ENCODE data around the gene ZCCHC12.

GRCh38 chrX:118780911-118781310 is 42.7 kb upstream of the ZCCHC12 start:
- no peak for TF ChIP-seq POLR2A (IDR thresholded peaks at IDR 0.05)
- no peak for TF ChIP-seq CTCF (IDR thresholded peaks at IDR 0.05)

Measured in testis (tissue), 2 donors.